Measurements from ENCODE around the gene KCNJ10.

KCNJ10 gene

DNA sequence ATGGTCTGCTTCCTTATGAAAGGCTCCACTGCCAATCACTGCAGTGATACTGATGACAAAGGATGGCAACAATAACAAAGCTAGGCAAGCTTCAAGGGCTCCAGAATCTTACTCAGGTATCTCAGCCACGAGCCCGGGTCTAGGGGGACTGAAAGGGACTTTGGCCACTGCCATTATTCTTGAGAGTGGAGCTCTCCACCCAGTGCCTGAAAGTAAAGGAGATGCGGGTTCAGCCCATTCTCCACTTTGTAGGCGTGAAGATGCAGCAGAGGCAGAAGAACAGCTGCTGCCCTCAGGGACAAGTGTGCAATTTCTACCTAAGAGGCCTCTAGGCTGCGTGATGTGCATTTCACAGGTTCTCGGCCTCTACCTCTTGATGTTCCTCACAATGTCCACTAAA, 84.5 kb downstream of the KCNJ10 start:
- no peak for DNase-seq

DNA sequence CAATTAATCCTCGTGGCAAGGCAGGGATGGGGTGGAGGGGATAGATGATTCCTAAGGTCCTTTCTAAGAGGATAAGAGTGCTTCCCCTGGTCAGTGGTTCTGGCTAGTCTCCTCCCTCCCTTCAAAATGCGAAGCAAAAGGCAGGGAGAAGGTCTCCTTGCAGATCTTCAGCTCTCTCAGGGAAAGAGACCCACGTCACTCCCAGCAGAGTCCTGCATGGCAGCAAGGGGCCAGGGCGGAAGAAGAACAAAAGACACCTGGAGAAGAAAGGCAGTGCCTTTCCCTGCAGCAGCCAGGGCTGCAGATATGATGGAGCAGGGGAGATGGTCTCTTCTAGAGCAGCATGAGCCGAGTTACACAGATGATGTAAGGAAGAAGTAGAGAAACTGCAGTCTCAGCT, 86.3 kb downstream of the KCNJ10 start:
- no peak for DNase-seq

DNA sequence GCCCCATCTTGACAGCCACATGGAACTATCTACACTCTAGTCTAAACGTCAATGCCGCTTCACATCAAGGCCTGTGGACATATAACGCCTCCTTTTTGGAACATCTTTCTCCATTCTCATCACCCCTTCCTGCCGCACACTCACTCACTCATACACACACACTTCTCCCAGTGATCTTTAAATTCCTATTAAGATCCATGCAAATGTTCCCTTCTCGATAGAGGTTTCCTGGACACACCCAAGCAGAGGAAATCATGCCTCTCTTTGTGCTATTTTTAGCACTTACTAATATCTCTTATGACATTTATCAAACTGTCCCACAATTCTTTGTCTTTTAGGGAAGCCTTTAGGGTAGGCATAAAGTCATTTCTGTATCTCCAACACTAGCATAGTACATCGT, 87.7 kb downstream of the KCNJ10 start:
- DNase-seq, result no peak

DNA sequence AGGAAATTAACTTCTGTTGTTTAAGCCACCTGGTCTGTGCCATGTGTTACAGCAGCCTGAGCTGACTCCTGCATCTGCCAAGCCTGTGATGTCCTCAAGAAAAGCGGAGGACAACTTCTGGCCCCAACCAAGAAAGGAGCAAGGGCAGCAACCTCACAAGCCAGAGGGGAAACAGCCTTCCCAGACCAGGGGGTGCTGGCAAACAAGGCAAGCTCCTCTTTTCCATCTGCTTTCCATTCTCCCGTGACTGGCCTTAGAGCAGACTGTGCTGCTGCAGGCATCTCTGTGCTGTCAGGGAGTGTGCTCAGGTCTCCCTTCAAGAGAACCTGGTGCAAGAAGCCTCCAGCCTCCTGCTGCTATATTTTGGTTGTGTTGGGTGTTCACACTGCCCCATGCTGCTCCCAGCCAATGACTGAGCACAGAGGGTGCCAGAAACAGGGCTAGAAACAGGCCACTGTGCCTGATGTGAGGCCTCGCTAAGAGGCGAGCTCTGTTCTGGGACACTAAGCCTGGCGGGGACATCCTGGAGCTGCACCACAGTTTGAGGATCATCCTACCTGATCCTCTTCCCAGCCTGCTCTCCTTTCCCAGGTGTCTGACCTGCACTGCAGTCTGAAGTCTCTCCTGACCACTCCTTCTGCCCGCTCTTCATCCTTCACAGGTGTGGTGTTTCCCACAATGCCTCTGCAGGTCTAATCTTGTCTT, 88.5 kb downstream of the KCNJ10 start:
- DNase-seq, result no peak

DNA sequence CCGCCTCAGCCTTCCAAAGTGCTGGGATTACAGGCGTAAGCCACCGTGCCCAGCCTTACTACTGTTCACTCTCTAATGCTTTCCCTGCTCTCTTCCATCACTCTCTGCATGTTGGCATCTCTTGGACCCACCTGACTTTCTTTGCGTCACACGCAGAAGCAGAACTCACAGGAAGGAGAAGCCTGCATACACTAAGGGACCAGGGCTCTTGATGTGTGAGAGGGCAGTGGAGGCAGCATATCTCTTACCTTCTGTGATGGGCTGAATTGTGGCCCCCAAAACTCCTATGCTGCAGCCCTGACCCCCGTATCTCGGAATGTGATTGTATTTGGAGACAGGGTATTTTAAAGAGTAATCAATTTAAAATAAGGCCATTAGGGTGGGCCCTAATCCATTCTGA, 89.2 kb downstream of the KCNJ10 start:
- DNase-seq, result no peak

DNA sequence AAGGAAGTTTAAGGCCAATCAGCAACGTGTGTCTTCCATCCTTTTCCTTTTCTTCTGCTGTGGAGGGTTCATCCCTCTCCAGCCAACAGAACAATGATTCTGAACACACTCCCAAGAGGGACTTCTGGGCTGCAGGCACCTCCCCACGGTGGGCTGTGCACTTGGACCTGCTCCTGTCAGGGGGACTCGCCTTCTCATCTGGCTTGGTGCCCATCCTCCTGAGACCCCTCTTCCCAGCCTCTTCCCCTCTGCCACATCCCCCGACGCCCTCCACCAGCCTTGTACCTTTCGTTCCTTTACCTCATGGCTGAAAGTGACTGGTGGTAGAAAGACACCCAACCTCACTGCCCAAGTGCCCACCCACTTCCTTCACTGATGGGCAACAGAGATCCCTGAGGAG, 89.9 kb downstream of the KCNJ10 start:
- DNase-seq, result no peak

DNA sequence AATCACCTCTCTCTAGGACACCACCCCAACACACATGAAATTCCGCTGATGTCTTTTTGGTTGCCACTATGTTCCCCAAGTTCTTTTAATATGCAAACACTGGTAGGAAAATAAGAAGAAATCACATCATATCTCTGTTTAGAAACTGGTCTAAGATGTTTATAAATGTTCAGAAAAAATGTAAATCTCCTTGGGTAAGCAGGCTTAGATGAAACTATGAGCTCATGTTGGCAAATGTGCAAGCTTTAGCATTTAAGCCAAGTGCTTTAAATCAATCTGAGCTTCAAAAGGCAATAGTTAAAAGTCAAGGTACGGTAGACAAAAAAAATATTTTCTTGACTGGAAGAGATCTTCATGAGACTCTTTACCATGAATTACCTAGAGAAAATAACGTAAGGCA, 90.7 kb downstream of the KCNJ10 start:
- no peak for DNase-seq

DNA sequence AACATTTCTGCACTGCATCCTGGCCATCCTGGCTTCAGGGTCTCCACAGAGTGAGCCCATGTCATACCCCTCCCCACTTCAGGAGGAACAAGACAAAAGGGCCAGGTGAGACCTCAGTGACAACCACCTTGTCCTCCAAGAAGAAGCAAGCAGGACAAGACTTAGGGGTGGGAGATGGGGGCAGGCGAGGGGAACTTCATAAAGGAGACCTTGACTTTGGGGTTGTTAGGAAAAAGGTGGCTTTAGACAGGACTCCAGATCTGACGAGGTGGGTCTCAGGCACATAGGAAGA, 91.9 kb downstream of the KCNJ10 start:
- no peak for DNase-seq

DNA sequence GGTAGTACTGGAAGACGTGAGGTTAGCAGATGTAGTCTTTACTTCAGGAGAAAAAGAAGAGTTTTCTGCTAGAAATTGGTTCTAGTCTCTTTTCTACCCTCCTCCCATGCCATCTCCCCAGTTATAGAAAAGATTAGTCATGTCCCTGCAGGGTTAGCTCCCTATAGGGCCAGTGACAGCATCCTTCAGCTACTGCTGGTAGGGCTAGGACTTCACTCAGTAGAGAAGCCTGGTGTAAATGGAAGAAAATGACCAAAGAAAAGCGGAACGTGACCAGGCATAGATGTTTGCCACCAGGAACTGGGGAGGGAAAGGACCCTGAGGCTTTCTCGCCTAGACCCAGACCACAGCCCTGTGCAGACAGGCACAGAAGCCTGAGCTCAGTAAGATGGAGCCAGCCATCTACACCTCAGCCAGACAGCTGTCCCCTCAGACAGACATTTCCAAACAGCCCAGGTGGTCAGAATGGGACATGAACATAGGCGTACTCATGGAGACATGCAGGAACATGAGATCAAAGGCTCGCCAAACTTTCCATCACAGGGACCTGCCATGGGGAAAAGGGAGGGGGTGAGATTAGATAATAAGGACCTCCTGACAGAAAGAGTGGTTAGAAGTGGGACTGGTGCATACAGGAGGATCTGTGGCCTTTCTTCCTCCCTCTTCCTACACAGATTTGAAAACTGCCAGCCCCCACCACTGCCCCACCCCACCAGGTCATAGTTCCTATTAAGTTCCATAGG, 92.4 kb downstream of the KCNJ10 start:
- no peak for DNase-seq

DNA sequence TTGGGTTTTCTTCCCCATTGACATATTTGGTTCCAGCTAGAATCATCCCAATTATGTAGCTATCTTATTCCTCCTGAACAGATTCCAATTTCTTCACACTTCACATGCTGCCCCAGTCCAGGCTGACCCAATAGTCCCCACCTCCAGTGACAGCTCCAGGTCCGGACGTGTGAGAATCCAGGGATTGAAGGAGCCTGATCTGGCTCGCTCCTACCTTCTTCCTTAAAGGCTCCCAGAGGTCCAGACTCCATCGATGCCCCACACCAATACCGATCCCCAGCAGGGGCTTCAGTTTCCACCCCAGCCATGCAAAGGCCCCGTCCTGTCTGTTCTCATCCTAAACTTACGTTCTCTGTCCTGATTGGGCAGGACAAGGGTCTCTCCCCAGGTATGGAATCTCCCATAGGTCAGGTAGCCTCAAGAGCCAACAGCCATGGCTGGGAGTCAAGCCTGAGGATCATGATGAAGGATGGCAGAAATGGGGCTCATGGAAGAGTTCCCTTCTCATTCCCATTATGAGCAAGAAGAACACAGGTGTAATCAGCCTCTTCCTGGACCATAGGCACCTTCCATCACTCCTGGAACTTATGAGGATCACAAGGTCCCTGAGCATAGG, 95.5 kb downstream of the KCNJ10 start:
- no peak for DNase-seq

DNA sequence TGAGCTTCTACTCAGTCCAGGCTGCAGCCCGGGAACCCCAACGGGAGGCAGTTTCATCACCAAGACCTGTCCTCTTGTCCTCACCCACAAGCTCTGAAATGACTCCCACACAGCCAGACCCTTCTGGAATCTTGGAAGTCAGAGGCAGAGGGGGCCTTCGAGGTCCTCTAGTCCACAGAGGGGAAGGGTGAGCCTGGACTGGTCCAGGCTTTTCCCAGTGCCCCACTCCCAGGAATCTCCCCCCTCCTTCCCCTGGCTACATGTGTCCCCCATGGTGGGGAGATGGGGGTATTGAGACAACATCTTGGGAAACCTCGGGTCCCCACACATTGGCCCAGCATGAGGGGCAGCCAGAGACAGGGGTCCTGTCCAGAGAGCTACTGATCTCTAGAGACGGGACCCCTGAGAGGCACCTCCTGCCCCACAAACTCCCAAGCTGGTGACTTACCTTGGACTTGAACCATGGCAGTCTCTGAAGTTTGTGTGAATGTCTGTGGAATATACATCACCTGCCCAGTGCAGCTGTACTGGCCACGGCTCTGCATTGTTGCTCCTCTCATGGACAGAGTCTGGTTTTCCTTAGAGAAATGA, 96.5 kb downstream of the KCNJ10 start:
- DNase-seq, result no peak

DNA sequence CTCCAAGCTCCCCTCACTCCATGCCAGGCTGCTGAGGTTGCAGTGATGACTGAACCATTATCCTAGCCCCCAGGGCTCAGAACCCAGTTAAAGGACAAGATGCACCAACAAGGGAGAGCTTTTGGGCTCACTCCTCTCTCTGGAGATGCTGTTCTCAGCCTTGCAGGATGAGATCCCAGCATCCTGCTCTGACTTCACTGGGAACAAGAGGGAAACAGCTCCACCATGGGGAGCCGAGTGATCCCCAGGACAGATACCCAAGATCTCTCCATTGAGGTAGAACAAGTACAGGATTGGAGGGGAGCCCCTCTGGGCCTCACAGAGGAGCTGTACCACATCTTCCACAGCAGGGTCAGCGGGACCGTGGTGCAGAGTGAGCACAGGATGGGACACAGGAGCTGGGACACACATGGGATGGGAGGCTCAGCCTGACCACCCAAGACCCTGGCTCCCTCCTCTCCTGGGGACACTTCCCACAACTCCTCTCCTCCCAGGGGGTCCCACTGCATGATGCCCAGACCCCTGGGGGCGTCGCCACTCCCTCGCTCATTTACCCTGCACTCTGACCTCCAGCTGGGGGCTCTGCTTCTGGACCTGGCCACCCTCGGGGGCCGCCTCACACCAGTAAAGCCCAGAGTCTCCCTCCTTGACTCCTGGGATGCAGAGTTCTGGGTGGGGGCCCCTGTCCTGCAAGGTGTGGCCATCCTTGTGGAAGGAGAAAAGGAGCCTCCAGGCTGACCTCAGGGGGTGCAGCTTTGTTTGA, 97.3 kb downstream of the KCNJ10 start:
- DNase-seq, result no peak

DNA sequence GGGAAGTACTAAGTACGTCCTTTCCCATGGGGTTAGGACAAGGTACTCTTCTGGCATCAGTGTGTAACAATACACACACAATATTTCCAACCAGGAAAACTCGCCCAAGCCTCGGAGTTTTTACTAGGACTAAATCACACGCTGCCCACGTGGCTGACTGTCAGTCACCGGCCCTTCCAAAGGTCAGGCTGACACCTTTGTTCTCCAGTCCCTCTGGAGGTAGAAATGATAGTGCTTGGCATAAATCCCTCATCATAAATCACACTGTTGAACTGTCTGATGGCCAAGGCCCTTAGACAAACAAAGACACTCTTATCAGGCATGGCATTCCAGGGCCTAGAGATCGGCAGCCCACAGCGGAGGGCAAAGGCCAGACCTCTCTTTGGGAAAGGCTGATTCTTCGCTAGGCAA, 99.0 kb downstream of the KCNJ10 start:
- DNase-seq, result no peak

DNA sequence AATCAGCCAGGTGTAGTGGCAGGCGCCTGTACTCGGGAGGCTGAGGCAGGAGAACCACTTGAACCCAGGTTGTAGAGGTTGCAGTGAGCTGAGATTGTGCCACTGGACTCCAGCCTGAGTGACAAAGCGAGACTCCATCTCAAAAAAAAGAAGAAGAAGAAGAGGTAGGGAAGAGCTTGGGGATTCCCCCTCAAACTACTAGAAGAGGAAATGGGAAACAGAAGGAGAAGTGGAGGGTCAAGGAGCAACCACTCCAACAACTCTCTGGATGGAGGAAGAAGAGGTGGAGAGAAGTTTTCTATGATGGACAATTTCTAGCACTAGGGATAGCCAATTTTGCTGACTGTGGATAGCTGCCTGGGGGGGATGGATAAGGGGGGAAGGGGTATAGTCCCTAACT, 101.1 kb downstream of the KCNJ10 start:
- DNase-seq, result no peak

DNA sequence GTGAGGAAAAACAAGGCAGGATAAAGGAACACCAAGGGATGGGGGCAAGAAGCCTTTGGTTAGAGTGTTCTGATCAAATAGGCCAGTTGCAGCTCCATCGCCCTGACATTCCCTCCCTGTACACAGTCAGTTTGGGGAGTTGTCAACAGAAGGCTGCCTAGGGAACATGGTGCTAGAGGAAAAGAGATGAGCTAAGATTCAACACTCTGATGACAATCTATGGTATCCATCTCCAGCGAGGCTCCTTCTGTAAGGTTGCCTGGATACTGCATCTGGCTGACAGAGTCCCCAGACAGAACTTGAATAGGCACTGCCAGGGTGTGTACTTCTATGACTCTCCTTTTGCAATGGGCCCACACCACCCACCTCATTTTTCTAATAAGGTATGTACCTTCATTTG, 104.7 kb downstream of the KCNJ10 start:
- no peak for DNase-seq

DNA sequence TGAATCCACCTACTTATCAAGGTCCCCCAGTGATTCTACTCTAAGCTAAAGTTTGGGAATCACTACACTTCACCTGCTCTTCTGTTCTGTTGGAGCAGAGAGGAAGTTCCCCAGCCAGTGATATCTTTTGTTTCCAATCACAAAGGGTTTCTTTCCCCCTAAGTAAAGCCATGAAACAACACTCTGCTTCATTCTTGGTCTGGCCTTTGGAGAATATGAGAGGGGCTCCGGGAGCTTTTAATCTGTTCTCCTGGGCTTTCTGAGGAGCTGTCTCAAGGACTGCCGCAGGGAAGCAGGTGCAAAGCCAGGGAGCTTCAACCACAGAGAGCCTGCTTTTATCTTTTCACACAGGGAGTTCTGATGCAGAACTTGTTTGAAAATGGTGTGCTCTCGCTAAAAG, 105.8 kb downstream of the KCNJ10 start:
- DNase-seq, result no peak

DNA sequence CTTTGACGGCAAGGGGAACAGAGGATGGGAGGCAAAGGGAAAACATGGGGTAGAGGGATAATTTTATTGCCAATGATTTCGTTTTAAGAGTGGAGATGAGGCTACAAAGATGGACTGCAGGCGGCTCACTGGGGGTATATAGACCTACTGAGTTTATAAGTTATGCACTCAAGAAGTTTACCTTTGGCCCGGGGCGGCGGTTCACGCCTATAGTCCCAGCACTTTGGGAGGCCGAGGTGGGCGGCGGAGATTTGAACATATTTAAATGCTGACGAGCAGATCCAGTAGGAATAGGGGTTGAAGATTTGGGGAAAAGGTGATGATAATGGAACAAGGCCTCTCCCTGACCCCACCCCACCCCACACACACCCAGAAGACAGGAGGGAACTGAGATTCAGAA, 107.8 kb downstream of the KCNJ10 start:
- no peak for DNase-seq

DNA sequence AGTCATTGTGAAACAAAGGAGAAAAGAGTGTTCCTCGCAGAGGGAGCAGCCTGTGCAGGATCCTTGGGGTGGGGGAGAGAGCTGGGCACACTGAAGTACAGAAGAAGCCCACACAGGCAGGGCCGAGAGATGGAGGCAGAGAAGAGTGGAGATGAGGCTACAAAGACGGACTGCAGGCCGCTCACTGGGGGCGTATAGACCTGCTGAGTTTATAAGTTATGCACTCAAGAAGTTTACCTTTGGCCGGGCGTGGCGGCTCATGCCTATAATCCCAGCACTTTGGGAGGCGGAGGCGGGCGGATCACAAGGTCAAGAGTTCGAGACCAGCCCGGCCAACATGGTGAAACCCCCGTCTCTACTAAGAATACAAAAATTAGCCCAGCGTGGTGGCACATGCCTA, 108.3 kb downstream of the KCNJ10 start:
- DNase-seq, result no peak

DNA sequence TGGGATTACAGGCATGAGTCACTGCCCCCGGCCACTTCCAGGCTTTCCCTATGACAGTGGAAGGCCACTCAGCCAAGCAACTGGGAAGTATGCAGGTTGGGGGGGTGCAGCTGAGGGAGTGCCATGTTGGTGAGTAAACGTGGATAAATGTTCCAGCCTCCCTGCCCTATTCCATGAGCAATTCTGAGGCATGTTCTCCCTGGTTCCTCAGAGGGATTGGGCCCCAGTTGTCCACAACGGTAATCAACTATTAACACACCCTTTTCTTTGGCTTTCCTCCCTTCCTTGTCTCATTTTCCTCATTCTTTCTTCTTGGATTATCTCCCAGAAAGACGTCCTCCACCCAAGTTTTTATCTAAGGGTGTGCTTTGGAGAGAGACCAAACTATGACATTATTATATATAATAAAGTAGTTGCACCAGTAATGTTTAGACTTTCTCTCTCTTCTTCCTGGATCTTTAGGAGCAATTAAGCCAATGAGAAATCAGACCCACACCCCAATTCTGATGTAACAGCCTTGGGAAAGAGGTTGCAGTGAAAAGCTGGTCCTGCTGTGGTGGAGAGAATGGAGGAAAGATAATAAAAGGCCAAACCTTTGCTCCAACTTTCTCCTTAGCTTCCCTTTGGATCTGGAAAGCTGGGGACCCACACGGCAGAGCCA, 109.1 kb downstream of the KCNJ10 start:
- no peak for DNase-seq

DNA sequence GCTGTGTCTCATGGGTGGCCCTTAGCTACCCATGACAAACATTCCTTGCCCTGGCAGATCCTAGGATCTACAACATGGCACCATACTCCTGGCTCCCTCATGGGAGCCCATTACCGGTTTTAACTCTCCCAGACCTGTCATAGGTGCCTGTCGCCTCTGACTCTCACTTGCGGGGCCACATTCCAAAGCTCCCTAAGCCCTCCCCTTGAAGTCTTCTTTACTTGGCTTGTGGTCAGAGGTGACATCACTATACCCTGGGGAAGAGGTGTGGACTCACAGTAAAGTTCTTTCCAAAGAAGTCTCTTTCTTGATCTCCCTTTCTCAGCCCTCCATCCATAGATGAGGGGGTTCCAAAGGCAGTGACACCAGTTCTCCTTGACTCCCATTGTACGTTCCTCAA, 110.5 kb downstream of the KCNJ10 start:
- DNase-seq, result no peak

DNA sequence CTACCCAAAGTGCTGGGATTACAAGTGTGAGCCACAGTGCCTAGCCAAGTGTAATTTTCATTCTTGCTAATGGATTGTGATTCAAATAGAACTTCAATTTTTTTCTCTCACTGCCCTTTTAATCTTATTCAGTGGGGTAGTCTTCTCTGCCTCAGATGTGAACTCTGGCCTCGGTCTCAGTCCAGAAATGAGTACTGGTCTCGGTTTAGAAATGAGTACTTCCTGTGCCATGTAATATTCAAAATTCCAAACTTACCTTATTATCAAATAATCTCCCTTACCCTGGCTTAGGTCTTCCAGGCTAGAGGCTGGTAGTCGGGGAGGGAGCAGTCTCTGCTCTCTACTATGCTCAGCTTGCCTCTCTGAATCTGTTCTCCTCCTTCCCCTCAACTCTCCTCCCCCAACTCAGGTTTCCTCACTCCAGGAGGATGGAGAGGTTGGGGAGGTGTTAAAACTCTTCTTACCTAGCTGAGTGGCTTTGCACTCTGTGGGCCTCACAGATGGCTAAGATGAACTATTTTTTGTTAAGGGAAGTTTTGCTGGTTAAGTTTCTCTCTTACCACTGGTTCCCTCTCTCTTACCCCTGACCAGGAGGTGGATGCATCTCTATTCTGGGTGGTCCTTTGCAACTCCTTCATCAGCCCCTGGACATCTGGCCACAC, 111.1 kb downstream of the KCNJ10 start:
- DNase-seq, result peak; percentile 65

DNA sequence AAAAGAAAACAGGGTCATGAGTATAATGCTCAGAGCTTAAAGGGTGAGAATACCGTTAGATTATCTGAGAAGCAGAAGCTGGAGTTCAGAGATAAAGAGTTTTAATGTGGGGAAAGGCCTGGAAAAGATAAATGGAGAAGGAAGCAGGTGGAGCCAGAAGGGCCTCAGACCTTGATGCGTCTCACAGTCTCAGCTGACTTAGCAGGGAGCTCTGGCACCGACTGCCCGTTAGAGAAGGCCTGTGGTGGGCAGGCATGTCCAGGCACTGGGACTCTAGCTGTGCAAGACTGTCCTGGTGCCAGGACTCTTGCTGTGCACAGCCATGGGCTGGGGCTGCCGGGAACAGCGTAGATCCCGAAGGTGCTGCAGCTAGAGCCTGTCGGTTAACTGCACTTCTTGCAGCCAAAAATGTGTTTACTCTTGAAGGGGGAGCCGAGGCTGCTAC, 112.1 kb downstream of the KCNJ10 start:
- no peak for DNase-seq
